Inflammatory macrophage (primary cell): ENCODE data around the gene EDNRA.
"Not testable (repeated sequence)": the region's sequence is repeated elsewhere in the genome, so short reads cannot be mapped to it uniquely, and the experiment has no call there.

Experiments
- DNase-seq, 2 donors: peaks; one replicate each; pipeline ENCODE4 v3.0.0-alpha.2; 2020 to 2022
- total RNA-seq, 18 experiments: gene quantifications; one replicate each; lab custom pipeline; 2026; ENCODE audit warnings: mixed read lengths in 6 of 18, inconsistent platforms in 2 of 18; lab: John Stamatoyannopoulos, UW

The EDNRA gene
- total RNA-seq = 0 to 0.07 (median 0) reads per million in 18 experiments

- no peak for DNase-seq
Measured at GRCh38 chr4:147480891-147481576, at the start of gene EDNRA. TSS of gene EDNRA (plus strand) at chr4:147481097. CDS start at chr4:147485682, 4,585 bp downstream.

DNA sequence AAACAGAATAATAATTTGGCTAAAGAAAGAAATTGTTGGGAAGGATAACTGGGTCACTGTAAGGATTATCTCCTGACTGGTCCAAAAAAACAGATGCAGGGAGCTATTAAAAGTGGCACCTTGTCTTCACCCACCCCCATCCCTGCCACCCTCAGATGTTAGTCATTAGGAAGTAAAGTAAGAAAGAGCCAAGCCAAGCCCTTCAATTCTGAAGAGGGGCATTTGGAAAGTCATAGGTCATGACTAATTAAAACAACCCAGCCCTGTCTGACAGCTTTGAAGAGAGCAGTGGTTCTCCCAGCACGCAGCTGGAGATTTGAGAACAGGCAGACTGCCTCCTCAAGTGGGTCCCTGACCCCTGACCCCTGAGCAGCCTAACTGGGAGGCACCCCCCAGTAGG, 46.5 kb upstream of the EDNRA start:
- DNase-seq = not testable (repeated sequence)

DNA sequence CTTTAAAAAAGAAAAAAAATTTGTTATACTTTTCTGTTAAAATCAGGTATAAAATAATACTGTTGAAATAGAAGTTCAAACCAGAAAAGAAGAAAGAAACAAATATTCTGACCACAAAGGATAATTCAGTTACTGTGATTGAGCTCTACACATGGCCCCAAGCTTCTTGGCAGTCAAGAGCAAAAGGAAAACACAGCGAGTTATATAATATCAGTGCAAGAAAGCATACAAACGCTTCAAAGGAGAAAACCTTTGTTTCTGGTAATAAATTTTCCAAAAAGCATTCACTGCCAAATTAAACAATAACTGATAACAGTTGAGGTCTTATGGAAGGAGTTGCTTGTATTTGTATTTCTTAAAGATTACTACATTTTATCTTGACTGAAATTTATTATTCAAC, 40.5 kb upstream of the EDNRA start:
- DNase-seq = no peak

DNA sequence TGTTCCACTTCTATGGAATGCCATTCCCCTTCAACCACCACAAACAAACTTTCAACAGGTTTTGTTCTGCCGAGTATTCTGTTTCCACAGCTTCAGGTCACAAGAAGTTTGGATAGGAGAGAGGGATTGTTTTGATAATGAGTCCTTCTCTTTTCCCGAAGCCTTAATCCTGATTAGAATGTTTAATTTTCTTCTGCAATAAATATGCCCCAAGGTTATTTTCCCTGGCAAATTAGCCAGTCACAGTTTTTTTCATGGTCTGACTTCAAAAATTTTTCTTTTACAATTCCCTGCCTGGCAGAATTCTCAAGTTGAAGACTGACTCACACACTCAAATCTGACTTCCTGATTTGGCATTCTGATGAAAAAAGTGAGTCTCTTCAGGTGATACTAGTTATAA, 33.1 kb upstream of the EDNRA start:
- no peak for DNase-seq

DNA sequence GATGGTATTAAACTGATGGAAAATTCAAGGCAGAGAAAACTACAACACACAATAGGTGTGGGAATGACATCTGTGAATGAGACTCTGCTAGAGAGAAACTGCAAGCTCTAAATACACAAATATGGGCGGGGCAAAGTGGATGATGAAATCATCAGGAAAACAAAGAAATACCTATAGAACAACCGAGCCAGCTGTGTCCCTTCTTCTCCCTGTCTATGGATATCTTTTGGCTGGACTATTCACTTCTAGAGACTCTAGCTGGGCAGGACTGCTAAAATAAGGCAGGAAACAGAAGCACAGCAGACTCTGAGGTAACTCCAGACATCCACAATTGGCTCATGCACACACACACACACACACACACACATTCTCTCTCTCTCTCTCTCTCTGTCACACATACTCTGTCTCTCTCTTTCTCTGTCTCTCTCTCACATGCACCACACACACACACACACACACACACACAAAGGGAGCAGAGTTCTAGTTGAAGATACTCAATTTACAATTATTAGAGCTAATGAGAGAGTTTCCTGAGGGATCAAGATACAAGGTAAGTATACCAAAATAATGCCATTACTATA, 27.2 kb upstream of the EDNRA start:
- DNase-seq = no peak

- no peak for DNase-seq
Measured at GRCh38 chr4:147456706-147457105, 24.2 kb upstream of the EDNRA start.

GRCh38 chr4:147461161-147461560, 19.7 kb upstream of the EDNRA start:
- no peak for DNase-seq

- DNase-seq = no peak
Measured at GRCh38 chr4:147463065-147463464, 17.8 kb upstream of the EDNRA start.

DNA sequence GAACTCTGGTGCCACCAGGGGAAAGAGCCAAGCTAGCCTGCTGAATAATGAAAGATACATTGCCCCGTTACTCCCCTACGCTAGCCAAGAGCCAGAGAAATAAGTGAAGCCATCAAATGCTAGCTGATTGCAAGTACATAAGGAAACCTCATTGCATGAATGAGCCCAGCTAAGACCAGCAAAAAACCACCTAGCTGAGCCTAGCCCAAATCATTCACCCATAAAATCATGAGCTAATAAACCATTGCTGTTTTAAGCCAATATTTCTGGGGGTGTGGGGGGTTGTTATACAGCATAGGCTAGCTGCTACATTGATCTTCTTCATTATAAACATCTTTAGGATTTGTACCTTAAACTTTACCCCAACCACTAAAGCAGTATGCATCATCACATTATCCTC, 15.4 kb upstream of the EDNRA start:
- DNase-seq = no peak

DNA sequence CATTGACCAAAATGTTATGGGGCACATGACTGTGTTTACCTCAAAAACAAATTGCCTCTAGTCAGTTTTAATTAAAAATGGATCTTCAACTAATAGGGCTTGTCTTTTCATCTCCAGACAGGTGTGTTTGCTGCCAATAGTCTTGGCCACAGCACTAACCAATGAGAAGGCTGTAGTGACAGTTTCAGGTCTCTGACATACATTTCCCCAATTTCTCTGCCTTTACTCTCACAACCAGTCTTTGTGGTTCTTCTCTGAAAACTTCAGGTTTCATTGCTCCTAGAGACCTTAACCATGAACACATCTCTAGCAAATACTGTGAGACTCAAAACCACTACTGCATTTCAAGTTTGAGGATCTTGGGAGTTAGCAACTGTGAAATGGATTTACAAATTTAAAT, 3.5 kb upstream of the EDNRA start:
- no peak for DNase-seq

- no peak for DNase-seq
Measured at GRCh38 chr4:147479376-147479775, 1.5 kb upstream of the EDNRA start.

GRCh38 chr4:147479786-147480185, 1.1 kb upstream of the EDNRA start:
- DNase-seq = no peak

DNA sequence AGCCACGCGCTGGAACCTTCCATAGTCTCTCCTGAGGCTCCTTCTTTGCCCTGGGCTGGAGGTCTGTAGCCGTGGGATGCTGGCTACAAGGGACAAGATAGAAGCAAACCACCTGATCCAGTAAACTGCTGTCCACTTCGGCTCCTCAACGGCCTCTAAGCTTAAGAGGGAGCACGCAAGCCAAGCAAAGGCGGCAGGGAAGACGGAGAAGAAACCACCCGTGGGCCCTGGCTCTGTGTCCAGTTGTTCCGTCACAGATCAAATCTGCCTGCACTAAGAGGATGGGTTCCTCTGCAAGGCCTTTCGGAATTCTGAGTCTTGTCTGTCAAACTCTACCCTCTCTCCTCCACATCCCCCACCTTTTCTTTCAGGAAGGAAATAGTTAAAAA, 401 bp upstream of the EDNRA start:
- no peak for DNase-seq

GRCh38 chr4:147481577-147482109, 746 bp downstream of the EDNRA start:
- DNase-seq = no peak

GRCh38 chr4:147482281-147482680, 1.4 kb downstream of the EDNRA start:
- DNase-seq = no peak

DNA sequence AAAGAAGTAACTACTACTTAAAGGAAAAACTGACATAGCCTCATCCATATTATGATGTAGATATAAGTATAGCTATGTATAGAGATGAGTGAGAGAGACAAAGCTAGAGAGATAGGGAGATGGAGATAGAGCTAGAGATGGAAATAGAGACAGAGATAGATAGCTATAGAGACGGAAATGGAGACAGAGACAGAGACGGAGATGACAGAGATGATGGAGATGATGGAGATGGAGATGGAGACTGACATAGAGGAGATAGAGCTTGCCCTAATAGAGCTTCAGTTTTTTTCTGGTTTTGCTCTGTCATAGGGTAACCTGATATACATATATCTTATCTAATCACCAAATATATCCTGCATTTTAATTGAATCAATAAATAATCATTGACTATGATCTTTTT, 4.3 kb downstream of the EDNRA start:
- no peak for DNase-seq

GRCh38 chr4:147487616-147488015, 6.7 kb downstream of the EDNRA start:
- no peak for DNase-seq

- DNase-seq = no peak
Measured at GRCh38 chr4:147488556-147488955, 7.7 kb downstream of the EDNRA start.

DNA sequence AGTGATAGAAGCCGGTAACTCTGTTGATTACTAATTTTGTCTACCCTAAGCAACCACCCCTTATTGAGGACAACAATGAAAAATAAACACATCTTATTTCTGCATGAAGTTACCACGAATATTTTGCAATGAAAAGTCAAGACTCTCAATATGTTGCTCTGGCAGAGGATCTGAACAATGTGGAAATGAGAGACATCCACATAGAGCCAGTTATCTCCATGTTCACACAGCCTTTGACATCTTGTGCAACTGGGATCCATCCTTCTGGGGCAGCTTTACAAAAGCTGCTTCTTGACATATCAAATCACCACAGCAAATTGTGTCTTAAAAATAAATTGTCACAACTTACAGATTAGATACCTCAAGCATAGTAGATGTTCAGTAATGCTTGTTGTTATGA, 10.2 kb downstream of the EDNRA start:
- DNase-seq = no peak

DNA sequence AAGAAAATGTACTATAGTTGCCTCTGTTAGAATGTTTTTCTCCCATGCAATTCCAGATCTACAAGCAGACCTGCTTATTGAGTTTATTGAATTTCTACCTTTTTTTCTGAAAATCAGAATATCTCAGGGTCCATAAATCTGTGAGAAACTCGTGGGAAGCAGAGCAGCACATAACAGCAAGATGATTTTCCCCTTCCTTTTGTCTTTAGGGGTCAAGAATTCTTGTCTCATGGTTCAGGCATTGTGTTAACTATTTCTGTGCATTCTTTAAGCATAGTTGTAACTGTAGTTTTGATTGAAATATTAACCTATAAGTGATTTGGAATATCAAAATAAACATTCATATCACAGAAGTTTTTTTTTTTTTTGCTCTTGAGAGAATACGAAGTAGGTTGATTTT, 11.4 kb downstream of the EDNRA start:
- DNase-seq = no peak

DNA sequence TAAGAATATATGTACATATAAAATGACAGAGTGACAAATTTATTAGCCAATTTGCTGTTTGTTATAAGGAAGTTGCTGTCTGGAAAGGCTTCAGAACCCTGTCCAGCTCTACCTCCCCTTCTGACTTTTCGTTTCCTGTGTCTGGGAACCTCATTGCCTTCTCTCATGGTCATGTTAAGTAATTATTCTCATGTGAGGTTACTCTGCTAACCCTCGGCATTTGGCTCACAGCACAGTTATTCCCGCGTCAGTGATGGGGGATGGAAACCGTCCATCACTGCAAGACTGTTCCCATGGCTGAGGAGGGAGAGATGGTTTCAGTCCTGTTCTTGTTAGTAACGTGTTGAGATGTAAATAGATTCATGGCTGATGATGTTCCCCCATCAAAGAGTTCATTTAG, 11.9 kb downstream of the EDNRA start:
- no peak for DNase-seq

DNA sequence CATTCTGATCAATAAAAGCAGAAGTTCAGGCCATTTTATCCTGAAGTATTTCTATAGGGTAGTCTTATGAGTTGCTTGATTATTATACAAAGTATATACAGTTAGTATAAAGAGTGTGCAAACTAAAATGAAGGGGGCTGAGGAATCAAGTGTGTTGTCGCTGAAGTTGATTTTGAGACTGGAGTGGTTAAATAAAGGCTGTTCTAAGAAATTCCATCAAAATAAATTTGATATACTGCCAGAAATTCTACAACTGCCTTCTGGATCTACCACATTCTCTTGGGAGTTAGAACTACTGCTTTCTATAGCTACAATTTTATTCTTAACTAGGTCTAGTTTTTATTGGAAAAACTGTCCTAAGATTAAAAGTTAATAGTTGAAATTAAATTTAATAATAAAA, 12.4 kb downstream of the EDNRA start:
- DNase-seq = no peak

GRCh38 chr4:147494301-147494700, 13.4 kb downstream of the EDNRA start:
- no peak for DNase-seq

- DNase-seq = no peak
Measured at GRCh38 chr4:147496500-147496899, 15.6 kb downstream of the EDNRA start.
